Measurements from ENCODE around the gene ANTXR1.

The ANTXR1 gene

GRCh38 chr2:69114534-69114933 lies 101.6 kb downstream of the ANTXR1 start:
- no peaks in the 10 kb centered on the region for H3K36me3 ChIP-seq
- TF ChIP-seq CTCF (IDR thresholded peaks at IDR 0.05) = no peak
- H3K9me3 ChIP-seq = no peaks in the 10 kb centered on the region
- H3K4me1 ChIP-seq = peaks cover 0 to 91% (median 43%) of the 10 kb centered on the region in 4 donors
- H3K4me3 ChIP-seq = no peak overlapping the region
- DNase-seq = no peak
- H3K27me3 ChIP-seq = no peaks in the 10 kb centered on the region
- intact Hi-C loops (cut with DNase I; ENCODE audit: low total_unique reads) = no loop called here
- peak overlapping the region; percentile 76 to 79 for H3K27ac ChIP-seq

- H3K4me1 ChIP-seq = peaks cover 0 to 90% (median 41%) of the 10 kb centered on the region in 4 donors
- intact Hi-C loops (cut with DNase I; ENCODE audit: low total_unique reads) = no loop called here
- DNase-seq = no peak
- no peak overlapping the region for H3K4me3 ChIP-seq
- H3K27ac ChIP-seq = peak overlapping the region; percentile 76 to 79
- no peaks in the 10 kb centered on the region for H3K36me3 ChIP-seq
- no peaks in the 10 kb centered on the region for H3K27me3 ChIP-seq
- no peak for TF ChIP-seq CTCF (IDR thresholded peaks at IDR 0.05)
- no peaks in the 10 kb centered on the region for H3K9me3 ChIP-seq
Observed at GRCh38 chr2:69116438-69116837, 103.5 kb downstream of the ANTXR1 start.

GRCh38 chr2:69118609-69119008 lies 105.6 kb downstream of the ANTXR1 start:
- intact Hi-C loops (cut with DNase I; ENCODE audit: low total_unique reads) = no loop called here
- TF ChIP-seq CTCF (IDR thresholded peaks at IDR 0.05) = no peak
- Histone ChIP-seq H3K27ac (peak overlapping the region; percentile 76 to 79), H3K4me1 (peaks cover 0 to 98% (median 40%) of the 10 kb centered on the region in 4 donors), H3K9me3 (no peaks in the 10 kb centered on the region), H3K4me3 (no peak overlapping the region), H3K36me3 (peaks cover 5 to 7% (median 6%) of the 10 kb centered on the region in 3 donors), H3K27me3 (no peaks in the 10 kb centered on the region)
- no peak for DNase-seq

- Histone ChIP-seq H3K4me3 (no peak overlapping the region), H3K4me1 (peaks cover 0 to 91% (median 40%) of the 10 kb centered on the region in 4 donors), H3K9me3 (no peaks in the 10 kb centered on the region), H3K36me3 (peaks cover 12 to 14% (median 12%) of the 10 kb centered on the region in 3 donors), H3K27ac (peak overlapping the region; percentile 76 to 79), H3K27me3 (no peaks in the 10 kb centered on the region)
- peak in 1 of 2 donors; percentile 77 for DNase-seq
- TF ChIP-seq CTCF (IDR thresholded peaks at IDR 0.05) = peak; percentile 14 to 21
- intact Hi-C loops (cut with DNase I; ENCODE audit: low total_unique reads) = no loop called here
Observed at GRCh38 chr2:69119104-69119894, 106.3 kb downstream of the ANTXR1 start.

GRCh38 chr2:69122271-69122670 lies 109.3 kb downstream of the ANTXR1 start:
- intact Hi-C loops (cut with DNase I; ENCODE audit: low total_unique reads) = no loop called here
- H3K4me1 ChIP-seq = peaks cover 0 to 66% (median 26%) of the 10 kb centered on the region in 4 donors
- H3K9me3 ChIP-seq = no peaks in the 10 kb centered on the region
- TF ChIP-seq CTCF (IDR thresholded peaks at IDR 0.05) = no peak
- no peak overlapping the region for H3K4me3 ChIP-seq
- H3K27ac ChIP-seq = peak overlapping the region; percentile 44 to 79
- peaks cover 22 to 37% (median 29%) of the 10 kb centered on the region in 3 donors for H3K36me3 ChIP-seq
- no peaks in the 10 kb centered on the region for H3K27me3 ChIP-seq
- no peak for DNase-seq
